Suprapubic skin (tissue), 4 donors: ENCODE data around the gene GNAQ. TPM values are rescaled to one million over a fixed set of nuclear protein-coding genes. Genes with fewer than 3 reads are reported as not detected.
"Not testable (repeated sequence)": the region's sequence is repeated elsewhere in the genome, so short reads cannot be mapped to it uniquely, and the experiment has no call there.

Experiments
- DNase-seq, 2 donors: peaks; one replicate each; pipeline ENCODE4 v3.0.0-alpha.2; 2019; ENCODE audit warnings: low spot score in 2 of 2
- H3K27ac ChIP-seq: fragments of 200-600 bp; sonication (generic); one replicate; pipeline ENCODE4 v1.5.1; 2019
- H3K27me3 ChIP-seq: fragments of 200-600 bp; sonication (generic); one replicate; pipeline ENCODE4 v1.5.1; 2019
- H3K36me3 ChIP-seq: fragments of 200-600 bp; sonication (generic); one replicate; pipeline ENCODE4 v1.5.1; 2019
- H3K4me1 ChIP-seq: fragments of 200-600 bp; sonication (generic); one replicate; pipeline ENCODE4 v1.5.1; 2019
- H3K4me3 ChIP-seq: fragments of 200-600 bp; sonication (generic); one replicate; pipeline ENCODE4 v1.5.1; 2019; ENCODE audit warnings: mild to moderate bottlenecking
- H3K9me3 ChIP-seq: fragments of 200-600 bp; sonication (generic); one replicate; pipeline ENCODE4 v1.5.1; 2019
- EP300 ChIP-seq: sonication (generic); formaldehyde crosslinking; IDR thresholded peaks from one replicate; pipeline ENCODE4 v1.6.1; 2017; ENCODE audit warnings: antibody characterized with exemption
- POLR2A ChIP-seq, 2 donors: fragments of 450-650 bp; IDR thresholded peaks; one replicate each; pipeline ENCODE4 v1.6.1; 2017; ENCODE audit warnings: antibody characterized with exemption in 2 of 2, mild to moderate bottlenecking in 2 of 2, moderate library complexity in 2 of 2
- POLR2AphosphoS5 ChIP-seq, 3 donors: sonication (generic); formaldehyde crosslinking; IDR thresholded peaks; one replicate each; pipeline ENCODE4 v1.6.1; 2017; ENCODE audit warnings: antibody characterized with exemption in 3 of 3
- WGBS: methylation state at CpG from one replicate; pipeline ENCODE4 v1.1.5; 2018; 5-methylcytosine and 5-hydroxymethylcytosine counted together
- total RNA-seq, 4 donors: library from RNA; depleted of rRNA; stranded (reverse); fragments of >200 nt; gene quantifications; one replicate each; pipeline ENCODE4 v1.1.0, GENCODE V29; 2016
- TF ChIP-seq, protein P1 (sequence below), 2 donors: fragments of 200-600 bp in 1 of 2; fragments of 450-650 bp in 1 of 2; sonication (generic) in 1 of 2; IDR thresholded peaks; one replicate each; pipeline ENCODE4 v1.5.1; 2016 to 2019; ENCODE audit warnings: antibody characterized with exemption in 2 of 2, mild to moderate bottlenecking in 1 of 2, moderate library complexity in 1 of 2

Gene GNAQ
- total RNA-seq, 4 donors from 2014 or later, result 16.0 to 29.0 (median 17.7) TPM

DNA sequence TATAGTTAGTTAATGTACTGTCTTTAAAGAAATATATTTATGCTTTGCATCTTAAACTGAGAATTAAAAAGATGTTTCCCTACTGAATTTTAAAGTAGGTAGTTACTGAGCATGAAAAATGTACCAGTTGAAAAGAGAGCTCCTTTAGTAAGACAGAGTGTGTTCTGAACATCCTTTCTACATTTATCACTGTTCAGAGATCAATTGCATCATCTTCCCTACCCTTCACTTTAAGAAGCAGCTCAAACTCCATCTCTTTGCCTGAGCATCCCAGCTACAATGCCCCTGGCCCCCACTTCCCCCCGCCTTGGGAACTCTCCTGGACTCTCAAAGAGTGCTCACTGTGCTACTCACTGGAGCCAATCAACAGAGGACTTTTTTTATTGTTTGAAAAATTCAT lies 164.7 kb downstream of the GNAQ start:
- 88% methylated on average over 1 of the region's 1 CpG for WGBS
- no peak overlapping the region for H3K4me3 ChIP-seq

GRCh38 chr9:77865385-77866047 lies 166.1 kb downstream of the GNAQ start:
- Histone ChIP-seq H3K9me3 (no peaks in the 10 kb centered on the region), H3K27ac (no peak overlapping the region), H3K36me3 (peaks cover 3% of the 10 kb centered on the region), H3K4me3 (no peak overlapping the region), H3K4me1 (no peaks in the 10 kb centered on the region), H3K27me3 (no peaks in the 10 kb centered on the region)
- TF ChIP-seq EP300 (no peak), POLR2A (IDR thresholded peaks at IDR 0.05) (no peak), POLR2AphosphoS5 (IDR thresholded peaks at IDR 0.05) (no peak)
- TF ChIP-seq, protein P1, sequence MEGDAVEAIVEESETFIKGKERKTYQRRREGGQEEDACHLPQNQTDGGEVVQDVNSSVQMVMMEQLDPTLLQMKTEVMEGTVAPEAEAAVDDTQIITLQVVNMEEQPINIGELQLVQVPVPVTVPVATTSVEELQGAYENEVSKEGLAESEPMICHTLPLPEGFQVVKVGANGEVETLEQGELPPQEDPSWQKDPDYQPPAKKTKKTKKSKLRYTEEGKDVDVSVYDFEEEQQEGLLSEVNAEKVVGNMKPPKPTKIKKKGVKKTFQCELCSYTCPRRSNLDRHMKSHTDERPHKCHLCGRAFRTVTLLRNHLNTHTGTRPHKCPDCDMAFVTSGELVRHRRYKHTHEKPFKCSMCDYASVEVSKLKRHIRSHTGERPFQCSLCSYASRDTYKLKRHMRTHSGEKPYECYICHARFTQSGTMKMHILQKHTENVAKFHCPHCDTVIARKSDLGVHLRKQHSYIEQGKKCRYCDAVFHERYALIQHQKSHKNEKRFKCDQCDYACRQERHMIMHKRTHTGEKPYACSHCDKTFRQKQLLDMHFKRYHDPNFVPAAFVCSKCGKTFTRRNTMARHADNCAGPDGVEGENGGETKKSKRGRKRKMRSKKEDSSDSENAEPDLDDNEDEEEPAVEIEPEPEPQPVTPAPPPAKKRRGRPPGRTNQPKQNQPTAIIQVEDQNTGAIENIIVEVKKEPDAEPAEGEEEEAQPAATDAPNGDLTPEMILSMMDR (IDR thresholded peaks at IDR 0.05), result no peak
- 64% methylated on average over 4 of the region's 4 CpGs for WGBS
- no peak for DNase-seq

More for the DNA sequence above, 164.7 kb downstream of the GNAQ start:
- no peak for DNase-seq
- H3K36me3 ChIP-seq, result peaks cover 3% of the 10 kb centered on the region
- peaks cover under 1% of the 10 kb centered on the region for H3K4me1 ChIP-seq
- TF ChIP-seq POLR2A (IDR thresholded peaks at IDR 0.05), result no peak
- TF ChIP-seq, protein P1 (IDR thresholded peaks at IDR 0.05), result no peak
- no peak for TF ChIP-seq POLR2AphosphoS5 (IDR thresholded peaks at IDR 0.05)
- no peak for TF ChIP-seq EP300
- no peaks in the 10 kb centered on the region for H3K9me3 ChIP-seq
- H3K27ac ChIP-seq, result no peak overlapping the region
- no peaks in the 10 kb centered on the region for H3K27me3 ChIP-seq

- Histone ChIP-seq H3K4me3 (no peak overlapping the region), H3K27me3 (no peaks in the 10 kb centered on the region), H3K9me3 (no peaks in the 10 kb centered on the region), H3K4me1 (no peaks in the 10 kb centered on the region), H3K36me3 (peaks cover 3% of the 10 kb centered on the region), H3K27ac (no peak overlapping the region)
- DNase-seq, result no peak
- WGBS, result 87% methylated on average over 5 of the region's 5 CpGs
- TF ChIP-seq EP300 (no peak), POLR2A (IDR thresholded peaks at IDR 0.05) (no peak), POLR2AphosphoS5 (IDR thresholded peaks at IDR 0.05) (no peak)
- TF ChIP-seq, protein P1 (IDR thresholded peaks at IDR 0.05), result no peak
These were observed 167.3 kb downstream of the GNAQ start for GRCh38 chr9:77864211-77864889.

DNA sequence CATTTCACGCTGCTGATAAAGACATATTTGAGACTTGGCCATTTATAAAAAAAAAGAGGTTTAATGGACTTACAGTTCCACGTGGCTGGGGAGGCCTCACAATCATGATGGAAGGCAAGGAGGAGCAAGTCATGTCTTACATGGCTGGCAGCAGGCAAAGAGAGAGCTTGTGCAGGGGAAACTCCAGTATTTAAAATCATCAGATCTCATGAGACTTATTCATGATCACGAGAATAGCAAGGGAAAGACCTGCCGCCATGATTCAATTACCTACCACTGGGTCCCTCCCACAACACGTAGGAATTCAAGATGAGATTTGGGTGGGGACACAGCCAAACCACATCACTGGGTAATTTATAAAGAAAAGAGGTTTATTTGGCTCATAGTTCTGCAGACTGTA lies 168.0 kb downstream of the GNAQ start:
- not testable (repeated sequence) for H3K36me3 ChIP-seq, DNase-seq, H3K4me1 ChIP-seq, H3K27me3 ChIP-seq, H3K4me3 ChIP-seq, H3K9me3 ChIP-seq, H3K27ac ChIP-seq
- 99% methylated on average over 5 of the region's 5 CpGs for WGBS

DNA sequence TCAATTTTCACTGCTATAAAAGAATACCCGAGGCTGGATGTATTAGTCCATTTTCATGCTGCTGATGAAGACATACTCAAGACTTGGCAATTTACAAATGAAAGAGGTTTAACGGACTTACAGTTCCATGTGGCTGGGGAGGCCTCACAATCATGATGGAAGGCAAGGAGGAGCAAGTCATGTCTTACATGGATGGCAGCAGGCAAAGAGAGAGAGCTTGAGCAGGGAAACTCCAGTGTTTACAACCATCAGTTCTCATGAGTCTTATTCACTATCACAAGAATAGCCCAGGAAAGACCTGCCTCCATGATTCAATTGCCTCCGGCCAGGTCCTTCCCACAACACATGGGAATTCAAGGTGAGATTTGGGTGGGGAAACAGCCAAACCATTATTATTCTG lies 170.7 kb downstream of the GNAQ start:
- H3K4me3 ChIP-seq, H3K27ac ChIP-seq, H3K4me1 ChIP-seq, H3K9me3 ChIP-seq, DNase-seq, H3K36me3 ChIP-seq, H3K27me3 ChIP-seq: not testable (repeated sequence)
- 90% methylated on average over 3 of the region's 3 CpGs for WGBS

- H3K4me3 ChIP-seq, result no peak overlapping the region
- WGBS, result 90% methylated on average over 2 of the region's 2 CpGs
- peaks cover 5% of the 10 kb centered on the region for H3K4me1 ChIP-seq
- H3K36me3 ChIP-seq, result no peaks in the 10 kb centered on the region
- TF ChIP-seq POLR2AphosphoS5 (IDR thresholded peaks at IDR 0.05) (no peak), POLR2A (IDR thresholded peaks at IDR 0.05) (no peak), EP300 (no peak)
- TF ChIP-seq, protein P1 (IDR thresholded peaks at IDR 0.05), result no peak
- H3K27ac ChIP-seq, result no peak overlapping the region
- H3K9me3 ChIP-seq, result no peaks in the 10 kb centered on the region
- H3K27me3 ChIP-seq, result no peaks in the 10 kb centered on the region
- no peak for DNase-seq
These were observed 173.9 kb downstream of the GNAQ start for GRCh38 chr9:77857513-77858259.
